GM12873 (cell line): ENCODE results near the gene PLCD1.

Experiments
- CTCF ChIP-seq: IDR thresholded peaks from 2 replicates; pipeline ENCODE4 v1.5.1; 2012; ENCODE audit warnings: low read depth, mild to moderate bottlenecking, moderate library complexity, low read length, control low read depth; ENCODE audit not compliant: insufficient read depth; ENCODE audit errors: missing control alignments

PLCD1 gene

DNA sequence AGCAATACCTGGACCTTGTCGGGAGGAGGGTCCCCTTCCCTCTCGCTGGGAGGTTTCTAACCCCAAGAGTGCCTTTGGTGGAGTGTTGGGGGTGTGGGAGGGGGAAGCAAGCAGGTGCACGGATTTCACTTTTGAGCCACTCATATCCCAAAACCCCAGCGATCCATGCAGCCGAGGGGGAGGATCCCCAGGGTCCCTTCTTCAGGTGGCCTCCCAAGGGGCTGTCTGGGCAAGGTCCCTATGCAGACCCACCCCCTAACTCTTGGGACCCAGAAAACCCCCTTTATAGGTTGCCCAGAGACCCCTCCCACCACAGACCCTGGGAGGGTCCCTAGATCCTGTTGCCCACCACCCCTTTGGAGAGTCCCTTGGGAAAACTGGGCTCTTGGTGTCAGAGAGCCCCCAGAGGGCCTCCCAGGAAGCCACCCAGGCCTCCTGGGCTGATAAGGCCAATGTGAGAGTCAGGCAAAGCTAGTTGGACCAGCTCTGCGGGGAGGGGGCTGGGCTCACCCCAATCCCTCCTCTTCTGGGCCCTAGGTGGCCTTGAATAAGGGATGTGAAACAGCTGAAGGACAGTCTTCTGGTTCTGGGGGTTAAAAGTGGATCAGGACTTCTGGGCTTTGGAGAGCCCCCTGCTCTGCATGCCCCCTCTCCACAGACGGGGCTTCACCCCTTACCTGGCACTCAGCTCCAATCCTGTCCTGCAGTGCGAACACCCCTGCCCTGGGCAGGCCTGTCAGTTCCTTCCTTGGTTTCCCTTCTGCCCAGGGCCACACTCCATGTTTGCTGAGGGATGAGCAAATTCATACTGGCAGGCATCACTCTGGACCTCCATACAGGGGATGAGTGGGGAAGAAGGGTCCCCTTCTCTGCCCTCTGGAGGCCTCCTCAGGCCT, 932 bp upstream of the PLCD1 start:
- no peak for TF ChIP-seq CTCF

GRCh38 chr3:38028621-38029361, 651 bp downstream of the PLCD1 start:
- TF ChIP-seq CTCF = no peak

DNA sequence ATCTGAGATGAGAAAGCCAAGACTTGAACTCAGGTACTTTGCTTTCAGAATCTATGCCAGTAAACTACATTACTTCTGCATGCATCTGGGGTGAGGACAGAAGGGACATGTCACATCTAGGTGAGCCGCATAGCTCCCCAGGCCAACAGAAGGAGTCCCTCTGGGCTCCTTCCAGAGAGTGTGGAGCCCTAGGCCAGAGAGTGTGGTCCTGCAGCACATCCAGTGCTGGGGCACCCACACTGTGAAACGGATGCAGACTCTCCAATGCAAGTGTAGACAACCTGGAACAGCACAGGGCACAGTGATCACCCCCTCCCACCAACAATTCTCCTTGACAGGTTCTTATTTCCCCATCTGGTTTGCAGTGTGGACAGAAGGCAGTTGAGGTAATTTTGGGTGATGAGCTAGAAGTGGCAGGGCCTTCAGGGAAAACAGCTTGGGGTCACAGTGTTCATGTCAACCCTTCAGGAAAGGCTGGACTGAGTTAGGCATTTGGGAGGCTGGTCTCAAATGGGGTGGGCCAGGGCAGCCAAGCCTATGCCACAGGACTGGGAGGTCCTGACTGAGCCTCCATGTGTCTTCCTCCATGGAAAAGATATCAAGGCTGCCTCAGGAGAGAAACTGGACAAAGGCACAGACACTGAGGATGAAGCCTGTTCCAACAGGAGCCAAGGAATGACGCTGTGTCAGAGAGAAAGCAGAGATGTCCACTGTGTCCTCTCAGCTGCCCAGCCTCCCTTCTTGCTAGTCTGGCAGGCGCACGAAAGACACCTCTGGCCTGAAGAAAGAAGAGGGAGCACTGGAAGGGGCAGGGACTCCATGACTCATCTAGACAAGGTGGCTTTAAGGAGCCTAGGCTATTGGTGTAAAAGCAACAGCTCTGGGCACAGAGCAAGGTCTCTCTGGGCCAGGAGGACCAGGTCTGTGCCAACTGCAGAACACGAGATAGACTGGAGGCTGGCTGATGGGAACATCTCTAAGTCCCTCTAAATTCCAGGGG, 1.7 kb downstream of the PLCD1 start:
- TF ChIP-seq CTCF = no peak

GRCh38 chr3:38026856-38027255, 2.6 kb downstream of the PLCD1 start:
- TF ChIP-seq CTCF = no peak

DNA sequence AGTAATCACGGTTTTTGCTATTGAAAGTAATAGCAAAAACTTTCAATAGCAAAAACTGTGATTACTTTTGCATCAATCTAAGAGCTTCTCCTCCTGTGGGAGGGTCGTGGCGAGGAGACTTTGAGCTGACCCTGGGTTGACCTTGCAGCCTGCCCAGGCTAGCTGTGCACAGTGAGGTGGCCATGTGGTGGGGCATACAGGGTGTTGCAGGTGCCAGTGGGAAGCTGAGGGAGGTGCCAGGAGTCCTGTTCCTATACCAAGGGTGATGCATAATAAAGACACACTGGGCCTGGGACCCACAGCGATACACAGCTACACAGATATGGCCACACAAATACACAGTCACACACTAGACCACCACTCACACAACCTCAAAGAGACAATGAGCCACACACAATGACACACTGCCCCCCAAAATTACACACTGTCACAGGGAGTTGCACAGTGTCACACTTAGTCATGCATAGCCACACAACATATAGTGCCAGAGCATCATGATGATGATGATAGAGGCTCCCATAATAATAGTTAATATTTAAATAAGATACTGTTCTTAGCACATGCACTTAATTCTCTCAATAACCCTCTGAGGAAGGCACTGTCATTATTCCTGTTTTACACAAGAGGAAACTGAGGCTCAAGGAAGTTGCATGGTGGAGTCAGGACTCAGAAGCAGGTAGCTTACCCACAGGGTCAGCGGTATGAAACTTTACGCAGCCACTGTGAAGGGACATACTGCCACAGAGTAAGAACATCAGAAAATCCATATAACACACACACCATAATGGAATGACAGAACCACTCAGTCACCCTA, 6.3 kb downstream of the PLCD1 start:
- TF ChIP-seq CTCF = no peak

DNA sequence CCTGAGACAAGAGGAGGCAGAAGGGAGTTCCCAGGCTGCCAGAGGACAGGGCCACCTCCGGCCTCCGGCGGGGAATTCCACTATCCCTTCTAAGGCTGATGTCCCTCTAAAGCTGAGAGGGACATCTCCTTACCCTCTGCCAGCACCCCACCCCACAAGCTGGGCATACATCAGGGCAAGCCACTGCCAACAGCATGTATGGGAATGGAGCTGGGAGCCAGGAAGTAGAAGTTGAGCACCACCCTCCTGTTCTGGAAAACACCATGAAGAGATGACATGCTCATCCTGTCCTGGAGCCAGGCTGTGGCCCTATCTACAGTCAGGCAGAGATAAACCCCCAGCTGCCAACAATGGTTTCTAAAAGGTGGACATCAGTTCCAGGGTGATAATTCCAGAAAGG, 7.1 kb downstream of the PLCD1 start:
- TF ChIP-seq CTCF = no peak
